Bronchial epithelial cell (primary cell): Measurements from ENCODE around the gene CSE1L. TPM values are rescaled to one million over a fixed set of nuclear protein-coding genes. Genes with fewer than 3 reads are reported as not detected.
"Not testable (repeated sequence)": the region's sequence is repeated elsewhere in the genome, so short reads cannot be mapped to it uniquely, and the experiment has no call there.

Source experiments
- DNase-seq: peaks from one replicate; pipeline ENCODE4 v3.0.0-alpha.2; 2010; ENCODE audit warnings: low read depth
- FAIRE-seq: peaks from 2 replicates; lab custom pipeline; 2011; peaks lifted over from hg19 to GRCh38; lab: Jason Lieb, UNC
- H3K27me3 ChIP-seq: 2 replicates; pipeline ENCODE4 v1.5.1; 2011; ENCODE audit warnings: low read length; ENCODE audit not compliant: control insufficient read depth, insufficient read depth
- H3K36me3 ChIP-seq: 2 replicates; pipeline ENCODE4 v1.5.1; 2011; ENCODE audit warnings: low read length; ENCODE audit not compliant: control insufficient read depth, insufficient read depth
- H3K4me3 ChIP-seq: 2 replicates; pipeline ENCODE4 v1.5.1; 2011; ENCODE audit warnings: mild to moderate bottlenecking, low read depth, low read length, control low read depth
- total RNA-seq: library from RNA; depleted of rRNA; stranded (reverse); fragments of >200 nt; gene quantifications from 2 replicates; pipeline ENCODE4 v1.2.1, GENCODE V29; 2014
- TF ChIP-seq, protein P1 (sequence below): IDR thresholded peaks from 2 replicates; pipeline ENCODE4 v1.5.1; 2011; ENCODE audit warnings: mild to moderate bottlenecking, moderate library complexity, low read length, control low read depth, inconsistent platforms; ENCODE audit not compliant: insufficient read depth, severe bottlenecking

CSE1L gene
- total RNA-seq, 1 donor from 2014 or later, result 60.8 TPM

DNA sequence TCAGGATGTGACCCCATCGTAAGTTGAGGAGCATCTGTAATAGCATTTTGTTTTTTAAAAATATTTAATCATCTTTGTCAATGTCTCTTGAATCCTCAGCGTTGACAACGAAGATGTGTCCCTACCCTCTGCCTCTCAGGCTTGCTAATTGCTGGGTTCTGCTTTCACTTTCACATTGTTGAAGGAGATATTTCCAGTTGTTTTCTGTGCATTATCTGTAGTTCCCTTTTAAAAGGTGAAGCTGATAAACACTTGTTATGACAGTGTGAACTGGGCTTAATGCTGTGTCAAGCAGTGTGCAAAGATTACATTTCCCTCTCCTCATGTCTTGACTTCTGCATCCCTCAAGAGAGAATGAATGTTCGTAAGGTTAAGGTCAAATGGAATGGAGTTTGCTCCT, 54.9 kb downstream of the CSE1L start:
- TF ChIP-seq, protein P1, sequence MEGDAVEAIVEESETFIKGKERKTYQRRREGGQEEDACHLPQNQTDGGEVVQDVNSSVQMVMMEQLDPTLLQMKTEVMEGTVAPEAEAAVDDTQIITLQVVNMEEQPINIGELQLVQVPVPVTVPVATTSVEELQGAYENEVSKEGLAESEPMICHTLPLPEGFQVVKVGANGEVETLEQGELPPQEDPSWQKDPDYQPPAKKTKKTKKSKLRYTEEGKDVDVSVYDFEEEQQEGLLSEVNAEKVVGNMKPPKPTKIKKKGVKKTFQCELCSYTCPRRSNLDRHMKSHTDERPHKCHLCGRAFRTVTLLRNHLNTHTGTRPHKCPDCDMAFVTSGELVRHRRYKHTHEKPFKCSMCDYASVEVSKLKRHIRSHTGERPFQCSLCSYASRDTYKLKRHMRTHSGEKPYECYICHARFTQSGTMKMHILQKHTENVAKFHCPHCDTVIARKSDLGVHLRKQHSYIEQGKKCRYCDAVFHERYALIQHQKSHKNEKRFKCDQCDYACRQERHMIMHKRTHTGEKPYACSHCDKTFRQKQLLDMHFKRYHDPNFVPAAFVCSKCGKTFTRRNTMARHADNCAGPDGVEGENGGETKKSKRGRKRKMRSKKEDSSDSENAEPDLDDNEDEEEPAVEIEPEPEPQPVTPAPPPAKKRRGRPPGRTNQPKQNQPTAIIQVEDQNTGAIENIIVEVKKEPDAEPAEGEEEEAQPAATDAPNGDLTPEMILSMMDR, result no peak
- FAIRE-seq (no peak), DNase-seq (no peak)
- H3K4me3 ChIP-seq, result no peak overlapping the region
- no peaks in the 10 kb centered on the region for H3K27me3 ChIP-seq
- peaks cover 7% of the 10 kb centered on the region for H3K36me3 ChIP-seq

DNA sequence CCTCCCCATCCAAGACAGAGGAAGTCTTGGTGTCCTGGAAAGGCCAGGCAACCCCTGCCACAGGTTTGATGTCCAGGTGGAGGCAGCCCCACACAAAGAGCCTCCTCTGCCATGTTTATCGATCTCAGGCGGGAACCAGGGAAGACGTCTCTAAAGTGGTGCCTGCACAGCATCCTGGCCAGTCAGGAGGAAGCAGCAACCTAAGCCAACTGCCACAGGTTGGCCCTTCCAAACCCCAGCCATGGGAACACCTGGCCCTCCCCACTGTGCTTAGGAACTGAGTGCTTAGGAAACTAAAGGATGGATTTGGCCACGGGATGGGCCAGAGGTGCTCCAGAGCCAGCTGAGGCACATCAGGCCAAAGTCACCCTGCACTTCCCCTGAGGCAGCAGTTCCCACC, 56.9 kb downstream of the CSE1L start:
- H3K36me3 ChIP-seq, result peaks cover 5% of the 10 kb centered on the region
- no peak for DNase-seq

DNA sequence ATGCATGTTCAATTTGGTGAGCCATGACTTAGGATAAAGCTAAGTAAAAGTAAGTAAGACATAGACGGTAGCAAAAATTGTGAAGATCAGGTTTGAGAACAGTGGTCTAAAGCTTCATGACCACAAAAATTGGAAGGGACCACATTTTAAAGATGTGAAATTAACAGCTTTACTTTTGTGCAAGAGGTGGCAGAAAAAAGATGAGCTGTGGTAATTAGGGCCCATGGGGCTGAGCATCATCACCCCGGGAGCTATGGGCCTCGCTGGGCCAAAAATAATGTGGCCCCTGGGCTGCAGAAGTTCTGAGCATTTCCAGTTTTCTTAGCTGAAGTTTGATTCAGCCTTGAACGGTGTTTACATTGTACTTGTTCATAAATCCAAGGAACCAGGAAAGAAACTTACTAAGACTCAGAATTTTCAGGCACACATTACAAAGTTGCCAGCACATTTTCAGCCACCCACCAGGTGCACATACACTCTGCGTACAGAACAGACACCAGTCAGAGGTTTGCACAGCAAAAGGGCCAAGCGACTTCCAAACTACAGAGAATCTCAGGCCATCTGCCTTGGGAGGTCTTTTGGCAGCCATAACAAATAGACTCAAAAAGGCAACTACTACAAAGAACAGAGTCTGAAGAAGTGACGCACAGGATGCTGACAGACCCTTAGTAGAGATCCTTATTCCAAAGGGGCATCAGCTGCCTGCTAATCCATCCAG, 57.7 kb downstream of the CSE1L start:
- TF ChIP-seq, protein P1, result no peak
- no peak for FAIRE-seq
- H3K36me3 ChIP-seq, result peaks cover 5% of the 10 kb centered on the region

More for the DNA sequence above, 56.9 kb downstream of the CSE1L start:
- TF ChIP-seq, protein P1, result no peak
- Histone ChIP-seq H3K4me3 (no peak overlapping the region), H3K27me3 (no peaks in the 10 kb centered on the region)
- FAIRE-seq, result no peak

DNA sequence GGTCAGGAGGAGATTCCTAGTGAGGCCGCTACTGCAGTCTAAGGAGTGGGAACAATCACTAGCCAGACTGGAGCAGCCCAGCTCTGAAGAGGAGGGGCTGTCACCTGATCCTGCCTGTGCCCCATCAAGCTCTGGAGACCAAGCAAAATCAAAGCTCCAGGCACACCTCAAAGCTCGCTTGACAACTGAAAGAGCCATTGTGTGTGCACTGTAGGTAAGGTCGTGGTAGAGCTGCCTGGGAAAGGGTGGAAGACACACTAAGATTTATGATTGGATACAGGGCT, 58.2 kb downstream of the CSE1L start:
- FAIRE-seq, result no peak
- H3K27me3 ChIP-seq, result no peaks in the 10 kb centered on the region
- no peak overlapping the region for H3K4me3 ChIP-seq
- TF ChIP-seq, protein P1, result no peak
- H3K36me3 ChIP-seq, result peaks cover 5% of the 10 kb centered on the region
- DNase-seq, result no peak

More for the DNA sequence above, 57.7 kb downstream of the CSE1L start:
- no peak overlapping the region for H3K4me3 ChIP-seq
- DNase-seq, result no peak
- no peaks in the 10 kb centered on the region for H3K27me3 ChIP-seq

GRCh38 chr20:49104979-49105547, 59.0 kb downstream of the CSE1L start:
- not testable (repeated sequence) for FAIRE-seq, H3K4me3 ChIP-seq, H3K27me3 ChIP-seq, H3K36me3 ChIP-seq, DNase-seq

DNA sequence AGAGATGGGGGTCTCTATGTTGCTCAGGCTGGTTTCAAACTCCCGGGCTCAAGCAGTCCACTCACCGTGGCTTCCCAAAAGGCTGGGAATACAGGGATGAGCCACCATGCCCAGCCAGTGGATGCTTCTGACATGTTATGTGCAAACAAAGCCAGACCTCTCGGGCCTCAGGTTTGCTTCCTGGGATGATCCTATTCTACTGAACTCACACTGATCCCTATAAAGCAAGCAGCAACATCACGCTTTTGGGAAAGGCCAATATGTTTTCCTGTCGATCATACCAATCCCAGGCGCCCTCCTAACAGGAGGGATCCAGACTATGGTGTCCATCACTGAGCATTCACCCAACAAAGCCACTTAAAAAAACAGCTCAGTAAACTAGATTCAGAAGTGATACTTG, 60.2 kb downstream of the CSE1L start:
- H3K36me3 ChIP-seq, result peaks cover 4% of the 10 kb centered on the region
- no peaks in the 10 kb centered on the region for H3K27me3 ChIP-seq
- FAIRE-seq, result no peak
- TF ChIP-seq, protein P1, result no peak
- no peak overlapping the region for H3K4me3 ChIP-seq
- no peak for DNase-seq
